NCI-H187 treated with DMSO at 0.1 percent for 48 hours (cell line): ENCODE results near the gene PTPRM.

Experiments used
- DNase-seq: peaks from one replicate; lab custom pipeline; 2025; lab: John Stamatoyannopoulos, UW

Gene PTPRM

DNA sequence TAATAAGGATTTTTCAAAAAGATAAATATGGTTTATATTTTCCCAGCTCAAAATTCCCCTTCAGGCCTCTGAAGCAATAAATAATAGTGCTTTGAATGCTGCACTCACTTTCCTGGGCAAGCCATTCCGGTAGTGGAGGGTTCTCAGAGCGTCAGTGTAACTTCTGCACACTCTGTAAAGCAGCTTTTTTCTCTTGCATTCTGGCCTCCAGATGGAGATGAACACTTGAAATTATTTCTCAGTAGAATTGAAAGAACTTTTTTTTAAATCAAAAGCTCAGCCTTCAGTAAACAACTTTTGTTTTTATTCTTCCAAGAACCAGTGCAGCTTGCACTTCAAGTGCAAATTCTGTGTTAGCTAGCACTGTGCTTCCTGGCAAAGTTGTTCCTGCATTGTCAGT is 761.0 kb downstream of the PTPRM start:
- no peak for DNase-seq

DNA sequence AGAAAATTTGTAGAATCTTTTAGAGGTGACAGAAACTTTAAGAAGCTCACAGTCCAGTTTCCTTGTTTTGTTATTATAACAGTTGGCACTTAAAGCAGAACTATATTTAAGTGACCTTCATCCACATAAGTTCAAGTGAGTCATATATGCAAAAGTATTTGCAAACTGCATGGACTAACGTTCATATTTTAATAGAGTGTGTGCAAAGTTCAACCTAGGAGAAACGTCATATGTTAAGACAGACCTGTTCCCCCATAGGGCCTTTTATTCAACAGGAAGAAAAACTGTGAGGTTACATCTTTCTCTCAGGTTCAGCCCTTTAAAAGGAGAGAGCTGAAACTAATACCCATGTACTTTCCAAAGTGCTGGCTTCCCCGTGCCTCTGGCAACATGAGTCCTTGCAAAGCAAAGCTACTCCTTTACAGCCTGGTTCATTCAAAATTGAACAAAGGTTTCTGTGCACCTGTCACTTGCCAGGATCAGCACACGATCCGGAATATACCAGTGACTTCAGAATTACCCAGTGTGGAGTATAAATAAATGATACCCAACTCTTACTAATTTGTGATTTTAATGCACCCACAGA is 762.2 kb downstream of the PTPRM start:
- no peak for DNase-seq

DNA sequence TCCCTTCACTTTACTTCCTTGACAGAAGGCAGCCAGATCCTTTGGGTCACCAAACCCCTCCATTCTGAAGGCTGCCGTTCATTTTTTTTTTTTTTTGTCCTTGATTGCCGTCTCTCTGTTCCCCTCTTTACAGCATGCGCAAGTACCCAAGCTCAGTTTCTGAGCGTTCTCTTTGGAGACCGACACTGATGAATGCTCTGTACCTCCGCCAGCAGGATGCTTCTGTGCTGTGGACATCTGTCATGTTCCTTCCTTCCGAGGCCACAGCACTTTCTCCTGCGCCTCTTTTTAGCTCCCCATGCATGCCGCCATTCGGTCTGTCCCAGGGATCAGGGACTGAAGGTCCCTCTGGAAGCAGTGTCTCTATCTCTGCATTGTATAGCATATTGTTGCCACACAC is 763.5 kb downstream of the PTPRM start:
- DNase-seq, result no peak

DNA sequence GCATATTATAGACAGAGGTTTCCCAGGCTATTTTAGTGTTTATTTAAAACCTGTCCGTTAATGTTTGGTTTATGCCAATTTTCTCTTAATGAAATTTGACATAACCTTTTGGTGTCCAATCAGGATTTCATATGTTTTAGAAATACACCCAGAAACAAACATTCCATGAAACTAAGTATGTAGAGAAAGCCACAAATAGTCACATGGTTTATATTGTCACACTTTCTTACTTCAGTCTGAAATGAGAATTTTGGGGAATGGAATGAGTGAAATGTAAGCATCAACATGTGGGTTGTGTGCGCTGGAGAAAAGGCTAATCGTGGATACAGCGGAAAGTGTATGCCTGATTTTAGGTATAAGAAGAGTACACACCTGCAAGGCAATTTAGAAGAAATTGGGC is 765.2 kb downstream of the PTPRM start:
- no peak for DNase-seq

DNA sequence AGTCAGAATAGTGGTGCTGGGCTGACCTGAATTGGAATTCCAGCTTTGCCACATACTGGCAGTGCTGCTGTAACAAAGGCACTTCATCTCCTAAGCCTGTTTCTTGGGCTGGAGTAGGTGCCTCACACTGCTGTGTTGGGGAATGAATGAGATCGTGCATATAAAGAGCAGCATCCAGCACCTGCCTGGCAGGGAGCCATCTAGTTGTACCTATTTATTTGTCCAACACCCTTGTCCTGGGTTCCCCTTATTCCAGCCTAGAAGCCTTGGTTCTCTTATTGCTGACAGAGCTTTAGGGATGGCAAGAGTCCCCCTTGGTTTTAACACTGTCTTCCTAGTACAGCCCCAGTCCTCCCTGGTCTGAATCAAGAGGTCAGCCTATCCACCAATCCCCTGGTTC is 766.8 kb downstream of the PTPRM start:
- DNase-seq, result no peak

DNA sequence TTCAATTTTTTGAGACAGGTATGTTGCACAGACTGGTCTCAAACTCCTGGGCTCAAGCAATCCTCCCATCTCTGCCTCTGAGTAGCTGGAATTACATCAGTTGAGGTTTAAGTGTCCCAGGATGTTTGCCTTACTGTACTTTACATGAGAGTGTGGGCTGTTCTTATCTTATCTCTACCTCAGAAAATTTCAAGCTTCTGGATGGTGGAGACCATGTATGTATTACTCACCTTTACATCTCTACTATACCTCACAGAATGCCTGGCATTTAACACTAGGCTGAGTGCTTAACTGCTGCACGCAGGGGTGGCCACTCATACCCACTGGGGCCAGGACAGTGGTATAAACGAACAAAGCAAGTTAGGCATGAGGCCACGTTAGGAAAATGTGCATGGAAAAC is 770.1 kb downstream of the PTPRM start:
- DNase-seq, result no peak

DNA sequence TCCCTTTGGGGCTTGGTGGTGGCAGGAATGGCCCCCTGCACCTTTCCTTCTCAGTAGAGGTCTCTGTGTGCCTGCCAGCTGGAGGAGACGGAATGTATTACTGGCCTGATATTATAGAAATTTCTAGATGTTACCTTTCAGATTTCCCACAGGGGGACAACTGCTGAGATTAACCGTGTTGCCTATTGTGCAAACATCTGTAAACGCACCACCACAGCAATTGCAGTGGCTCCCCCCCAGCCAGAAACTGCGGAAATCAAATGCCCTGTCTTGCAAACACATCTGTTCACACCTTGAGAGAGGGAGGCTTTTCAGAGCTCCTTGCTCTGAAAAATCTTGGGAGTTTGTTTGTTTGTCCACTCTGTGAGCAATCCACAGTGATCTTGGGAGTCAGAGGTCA is 772.1 kb downstream of the PTPRM start:
- DNase-seq, result no peak

DNA sequence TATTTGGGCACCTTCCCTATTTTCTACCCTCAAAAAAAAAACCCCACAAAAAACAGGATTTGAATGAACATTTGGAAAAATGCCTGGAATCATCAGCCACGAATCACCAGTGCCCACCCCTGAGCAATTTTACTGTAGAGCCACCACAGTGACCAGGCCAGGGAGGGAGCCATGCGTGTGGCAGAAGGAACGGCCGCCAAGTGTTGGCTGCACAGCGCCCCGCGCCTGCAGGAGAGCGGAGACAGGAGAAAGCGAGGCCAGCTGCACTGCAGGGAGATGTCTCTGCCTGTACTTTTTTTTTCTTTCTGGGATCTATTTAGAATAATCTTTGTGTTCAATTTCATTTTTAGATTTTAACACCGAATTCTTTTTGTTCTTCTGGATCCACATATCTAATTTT is 772.8 kb downstream of the PTPRM start:
- DNase-seq, result no peak

DNA sequence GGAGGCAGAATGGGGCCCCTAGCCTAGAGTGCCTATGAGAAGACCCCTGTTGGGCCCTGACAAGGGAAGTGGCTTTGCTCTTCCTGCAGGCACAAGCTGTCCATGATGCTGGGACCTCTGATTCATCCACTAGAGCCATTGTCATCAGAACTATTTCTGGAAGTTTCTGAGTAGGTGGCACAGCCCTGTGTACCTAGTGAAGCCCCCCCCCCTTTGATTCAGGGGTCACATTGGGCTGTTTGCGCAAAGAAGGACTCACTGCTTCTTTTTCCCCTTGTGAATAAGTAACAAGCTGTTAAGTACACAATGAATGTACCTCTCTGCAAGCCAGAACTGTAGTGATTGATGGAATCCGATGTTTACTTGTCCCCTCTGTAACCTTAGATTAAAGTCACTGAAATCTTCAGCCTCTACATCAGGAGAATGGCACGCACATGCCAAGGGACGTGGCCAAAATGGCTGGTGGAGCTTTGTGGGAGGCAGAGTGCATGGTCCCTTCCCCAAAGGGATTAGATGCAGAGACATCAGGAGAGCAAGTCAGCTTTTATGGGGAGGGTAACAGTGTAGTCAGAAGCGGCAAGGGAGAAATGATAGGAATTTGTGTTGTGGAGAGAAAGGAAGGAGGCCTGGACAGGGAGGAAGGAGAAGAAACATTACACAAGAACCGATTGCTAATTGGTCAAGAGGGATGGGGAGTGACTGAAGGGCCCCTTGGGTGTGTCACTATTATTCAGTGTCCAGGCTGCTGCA is 774.5 kb downstream of the PTPRM start:
- no peak for DNase-seq

DNA sequence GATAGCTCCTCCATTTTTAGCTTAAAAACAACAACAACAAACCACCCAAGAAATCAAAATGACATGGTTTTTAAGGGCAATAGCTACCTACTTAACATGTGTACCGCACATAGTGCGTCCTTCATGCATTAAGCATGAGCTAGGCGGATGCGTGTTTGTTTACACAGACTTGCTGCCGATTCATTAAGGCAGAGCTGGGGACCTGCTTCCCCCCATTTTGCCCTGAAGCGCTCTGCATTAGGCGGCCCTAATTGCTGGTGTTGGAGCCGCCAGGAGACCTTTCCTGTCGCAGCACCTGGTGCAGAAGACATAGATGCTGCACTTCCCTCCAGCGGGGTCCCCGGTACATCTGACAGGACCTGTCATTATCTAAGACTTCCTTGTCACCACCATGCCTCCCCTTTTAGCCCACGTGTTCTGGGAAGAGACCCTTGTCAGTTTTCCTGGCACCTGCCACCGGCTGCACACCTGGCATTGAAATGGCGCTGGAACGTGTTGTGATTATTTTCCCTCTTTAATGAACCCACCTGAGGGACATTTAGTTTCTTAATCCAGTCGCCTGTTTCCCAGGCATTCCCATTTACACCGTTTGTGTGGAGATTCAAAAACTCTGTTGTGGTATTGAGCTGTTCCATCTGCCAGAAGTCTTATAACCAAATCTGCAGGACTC is 781.1 kb downstream of the PTPRM start:
- DNase-seq, result no peak

DNA sequence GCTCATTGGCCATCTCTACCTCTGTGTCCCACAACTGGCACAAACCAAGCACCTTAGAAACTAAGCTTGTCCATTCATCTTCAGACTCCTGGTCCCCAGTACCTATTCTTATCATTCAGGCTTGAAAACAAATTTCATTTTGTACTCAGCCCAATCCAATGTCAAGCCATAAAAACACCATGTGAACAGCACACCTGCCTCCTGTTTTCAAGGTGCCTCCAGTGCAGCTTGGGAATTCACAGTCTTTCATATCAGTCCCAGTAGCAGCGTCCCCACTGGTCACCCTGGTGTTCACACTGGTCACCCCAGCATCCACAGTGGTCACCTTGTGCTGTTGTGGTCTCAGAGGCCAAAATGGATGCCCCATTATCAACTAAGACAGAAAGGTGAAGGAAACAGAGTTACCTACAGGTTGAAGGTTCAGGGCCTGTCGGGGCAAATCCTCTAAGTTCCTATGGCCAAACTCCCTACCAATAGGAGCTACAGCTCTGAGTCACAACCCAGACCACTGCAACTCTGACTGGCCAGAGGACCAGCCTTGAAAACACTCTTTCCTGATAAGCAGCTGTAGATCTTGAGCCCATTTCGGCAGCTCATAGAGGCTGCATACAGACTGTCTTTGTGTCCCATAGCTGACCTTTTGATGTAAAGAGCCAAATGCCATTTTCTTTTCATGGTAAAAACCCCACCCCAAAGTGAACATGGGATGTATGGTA is 782.6 kb downstream of the PTPRM start:
- DNase-seq, result no peak

DNA sequence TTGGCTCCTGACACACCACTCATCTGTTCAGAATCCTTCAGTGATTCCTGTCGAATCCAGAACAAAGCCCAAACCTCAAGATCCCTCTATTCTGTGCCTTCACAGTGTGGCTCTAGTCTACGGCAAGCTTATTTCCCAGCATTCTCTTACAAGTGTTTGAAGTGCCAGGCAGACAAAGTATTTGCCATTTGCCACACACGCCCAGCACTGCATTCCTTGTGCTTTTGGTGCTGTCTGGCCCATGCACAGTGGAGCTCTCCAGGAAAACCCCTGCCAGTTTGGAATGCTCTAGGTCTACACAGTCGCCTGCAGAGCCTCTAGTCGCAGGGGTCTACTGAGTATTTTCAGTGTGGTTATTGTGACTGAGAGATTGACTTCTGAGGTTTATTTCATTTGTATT is 783.5 kb downstream of the PTPRM start:
- no peak for DNase-seq

DNA sequence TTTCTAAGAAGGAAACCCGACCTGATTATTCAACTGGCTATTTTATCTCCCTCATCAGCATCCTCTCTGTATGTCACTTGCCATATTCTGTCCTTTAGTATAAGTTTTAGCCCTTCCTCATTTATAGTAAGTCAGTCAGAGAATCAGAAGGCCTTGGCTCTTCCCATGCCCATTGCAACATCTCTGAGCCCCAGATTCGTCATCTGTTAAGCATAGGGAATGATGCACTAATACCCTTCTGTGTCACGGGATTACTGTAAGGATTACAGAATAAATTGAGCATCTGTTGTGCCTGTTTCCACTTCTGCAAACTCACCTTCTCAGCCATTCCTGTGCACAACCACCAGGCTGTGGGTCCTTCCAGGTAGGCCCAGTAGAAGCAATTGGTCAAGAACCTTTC is 784.0 kb downstream of the PTPRM start:
- DNase-seq, result no peak

DNA sequence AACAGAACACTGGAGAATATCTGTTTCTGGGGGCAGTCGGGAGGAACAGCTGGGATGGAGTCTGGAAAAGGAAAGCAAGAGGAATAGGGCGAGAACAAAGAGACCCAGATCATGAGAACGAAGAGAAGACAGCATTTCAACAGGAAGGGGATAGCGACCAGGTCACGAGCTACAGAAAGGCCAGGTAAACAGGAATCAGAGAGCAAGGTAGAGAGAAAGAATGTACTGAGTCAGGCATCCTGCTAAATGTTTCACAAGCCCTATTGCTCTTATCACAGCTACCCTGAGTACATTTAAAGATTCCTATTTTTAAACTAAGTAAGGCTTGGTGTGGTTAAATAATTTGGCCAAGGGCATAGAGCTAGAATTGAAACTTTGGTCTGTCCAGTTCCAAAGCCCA is 787.2 kb downstream of the PTPRM start:
- no peak for DNase-seq

DNA sequence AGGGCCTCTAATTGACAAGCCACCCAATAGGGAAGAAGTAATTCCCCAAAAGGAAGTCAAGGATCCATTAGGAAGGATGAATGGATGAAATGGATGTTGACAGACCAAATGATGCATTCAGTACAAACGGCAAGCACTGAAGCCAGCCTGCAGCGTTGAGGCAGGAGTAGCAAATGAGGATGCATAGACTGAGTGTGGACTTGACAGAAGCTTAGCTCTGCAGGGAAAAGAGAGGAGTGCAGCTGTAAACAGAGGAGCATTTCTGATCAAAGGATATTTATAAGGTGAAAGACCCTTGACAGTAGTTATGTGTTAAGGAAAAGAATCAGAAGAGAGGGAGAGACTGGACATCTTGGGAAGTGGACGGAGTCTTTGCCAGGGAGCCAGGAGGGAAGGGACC is 788.9 kb downstream of the PTPRM start:
- no peak for DNase-seq

DNA sequence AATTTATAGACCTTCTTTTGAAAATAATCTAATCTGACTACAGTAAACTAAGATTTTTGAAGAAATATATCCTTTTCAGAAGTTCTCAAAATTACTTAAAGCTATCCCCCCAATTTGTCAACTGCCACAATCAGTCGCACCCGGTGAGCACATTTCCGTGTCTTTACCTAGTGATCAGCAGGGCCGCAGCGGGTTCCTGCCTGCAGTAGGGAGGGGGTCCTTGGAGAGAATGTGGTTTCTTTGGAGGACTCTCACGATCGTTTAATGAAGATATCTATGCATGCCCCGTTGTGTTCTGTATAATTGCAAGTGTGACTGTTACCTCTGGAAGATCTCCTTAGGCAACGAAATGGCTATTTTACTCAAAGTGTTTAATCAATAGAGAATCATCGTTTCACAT is 790.2 kb downstream of the PTPRM start:
- DNase-seq, result no peak

DNA sequence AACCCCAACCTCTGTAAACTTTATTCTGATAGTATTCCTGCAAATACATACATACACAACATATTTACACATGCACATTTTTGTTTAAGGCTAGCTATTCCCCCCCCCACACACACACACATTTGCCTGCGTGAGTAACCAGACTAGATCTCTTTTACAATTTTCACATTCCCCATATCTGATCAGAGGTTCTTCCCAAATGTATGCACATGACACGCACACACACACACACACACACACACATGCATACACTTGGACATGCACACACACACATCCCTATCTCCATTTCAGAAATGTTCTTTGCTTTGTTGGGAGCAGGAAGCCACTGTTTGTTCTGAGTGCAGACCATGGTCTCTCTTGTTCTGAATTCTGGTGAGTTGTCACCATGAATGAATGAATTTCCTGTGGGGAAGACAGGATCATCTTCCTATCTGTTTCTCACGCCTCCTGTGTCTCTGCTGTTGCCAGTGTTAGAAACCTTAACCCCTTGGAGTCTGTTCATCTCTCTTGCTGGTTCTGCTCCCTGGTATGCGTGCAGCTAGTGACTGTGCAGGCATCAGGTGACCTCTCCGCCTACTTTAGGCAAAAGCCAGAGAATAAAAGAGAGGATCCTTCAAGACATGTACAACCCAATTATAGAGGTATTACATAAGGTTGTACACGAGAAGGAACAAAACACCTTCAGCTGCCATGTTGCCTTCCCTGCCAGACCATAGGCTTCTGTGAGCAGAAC is 791.1 kb downstream of the PTPRM start:
- no peak for DNase-seq

DNA sequence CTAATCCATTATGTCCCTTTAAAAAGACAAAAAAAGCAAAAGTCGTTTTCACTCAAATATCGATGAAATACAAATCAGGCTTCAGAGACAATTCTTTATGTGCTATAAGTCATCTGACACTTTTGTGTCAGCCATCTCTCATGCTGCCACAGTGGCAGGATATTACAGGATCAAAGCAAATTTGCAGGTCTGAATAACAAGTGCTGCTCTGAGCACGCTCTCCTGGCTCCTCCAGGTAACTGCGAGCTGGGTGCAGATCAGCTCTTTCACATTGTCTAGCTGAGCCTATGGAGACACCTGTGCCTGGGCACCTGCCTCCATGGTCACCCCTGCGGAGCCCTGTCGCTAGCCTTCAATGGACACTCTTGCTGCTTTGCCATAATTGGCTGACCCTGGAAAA is 792.0 kb downstream of the PTPRM start:
- no peak for DNase-seq

DNA sequence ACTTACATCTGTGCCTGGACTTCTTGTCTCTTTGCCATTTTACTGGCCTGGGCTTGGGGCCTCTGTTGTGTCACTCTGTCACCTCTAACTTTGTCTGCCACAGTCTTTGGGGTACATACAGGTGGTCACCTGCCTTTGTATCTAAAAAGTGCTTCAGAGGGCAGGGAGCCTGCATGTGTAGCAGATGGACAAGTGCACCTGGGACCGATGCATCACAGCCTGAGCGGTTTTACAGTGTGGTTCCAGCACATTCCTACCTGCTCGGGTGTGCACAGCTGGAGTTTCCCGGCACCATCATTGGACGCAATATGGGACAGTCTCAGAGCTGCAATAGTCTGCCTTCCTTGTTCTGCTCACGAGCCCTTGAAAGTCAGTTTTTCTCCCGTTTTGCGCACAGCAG is 792.4 kb downstream of the PTPRM start:
- DNase-seq, result no peak

DNA sequence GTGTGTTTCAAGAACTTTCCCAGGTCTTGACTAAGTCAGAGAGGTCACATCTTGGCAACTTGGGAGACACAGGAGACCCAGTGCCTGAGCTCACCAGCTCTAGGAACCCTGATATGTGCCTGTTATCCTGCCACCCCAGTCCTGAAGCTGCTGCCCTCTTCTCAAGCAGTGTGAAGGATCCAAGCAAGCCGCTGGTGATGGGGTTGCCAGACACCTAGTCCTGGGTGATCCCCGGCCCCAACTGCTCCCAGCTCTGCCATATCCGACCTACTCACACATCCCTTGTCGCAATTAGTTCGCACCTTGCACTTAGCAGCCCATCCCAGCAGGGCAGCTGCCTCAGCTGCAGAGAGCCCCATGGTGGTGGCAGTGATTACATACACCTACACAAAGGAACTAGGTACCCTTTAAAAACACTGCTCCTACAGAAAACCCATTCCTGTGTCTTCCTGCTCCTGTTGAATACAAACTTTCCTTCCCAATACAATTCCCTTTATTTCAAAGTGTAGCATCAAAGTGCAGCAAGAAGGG is 794.9 kb downstream of the PTPRM start:
- DNase-seq, result no peak

DNA sequence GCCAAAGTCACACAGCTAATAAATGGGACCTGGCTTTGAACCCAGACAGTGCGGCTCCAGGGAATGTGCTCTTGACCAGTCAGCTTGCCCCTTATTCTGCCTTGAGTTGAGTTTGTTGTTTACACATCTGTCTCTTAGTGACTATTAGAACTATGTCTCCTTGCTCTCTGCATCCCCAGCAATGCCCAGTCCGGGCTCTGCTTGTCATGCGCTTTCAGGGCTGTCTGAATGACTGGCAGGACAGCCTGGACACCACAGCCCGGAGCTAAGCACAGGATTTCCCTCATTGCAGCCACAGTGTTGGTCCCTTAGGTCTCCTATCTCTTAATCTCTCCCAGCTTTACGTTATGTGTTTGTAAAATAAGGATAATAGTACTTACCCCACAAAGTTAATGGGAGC is 795.7 kb downstream of the PTPRM start:
- no peak for DNase-seq

DNA sequence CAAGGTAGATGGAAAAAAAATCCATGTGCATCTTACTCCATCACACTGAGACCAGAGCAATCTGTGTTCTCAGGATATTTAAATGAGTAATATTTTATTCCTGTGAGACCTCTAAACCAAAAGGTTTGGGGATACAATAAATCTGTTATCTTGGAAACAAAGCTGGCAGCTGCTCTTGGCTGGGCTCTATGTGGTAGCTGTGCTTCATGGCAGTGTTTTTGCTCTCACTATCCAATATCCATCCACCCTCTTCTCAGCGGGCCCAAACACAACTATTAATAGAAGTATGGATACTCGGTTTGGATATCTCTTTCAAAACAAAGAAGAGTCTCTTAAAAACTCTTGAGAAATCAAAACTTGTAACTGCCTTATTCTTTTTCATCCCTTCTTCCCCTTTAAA is 797.3 kb downstream of the PTPRM start:
- DNase-seq, result no peak
